GM12865 (cell line): Measurements from ENCODE around the gene HSPE1.

Experiments
- DNase-seq: peaks from one replicate; pipeline ENCODE4 v3.0.0; 2010; ENCODE audit warnings: low read depth
- H3K4me3 ChIP-seq: 2 replicates; pipeline ENCODE4 v1.5.1; 2011; ENCODE audit warnings: mild to moderate bottlenecking, low read depth, low read length, control low read depth
- CTCF ChIP-seq: IDR thresholded peaks from 2 replicates; pipeline ENCODE4 v1.5.1; 2011; ENCODE audit warnings: low read length, control low read depth, low read depth, inconsistent platforms; ENCODE audit not compliant: insufficient read depth; ENCODE audit errors: missing control alignments

HSPE1 gene

GRCh38 chr2:197513915-197514314 is 13.7 kb downstream of the HSPE1 start:
- TF ChIP-seq CTCF: no peak
- H3K4me3 ChIP-seq: no peak overlapping the region

GRCh38 chr2:197514754-197515153 is 14.6 kb downstream of the HSPE1 start:
- H3K4me3 ChIP-seq: peak overlapping the region; percentile 90
- peak; percentile 29 for DNase-seq
- TF ChIP-seq CTCF: no peak

More at GRCh38 chr2:197513915-197514314, 13.7 kb downstream of the HSPE1 start:
- DNase-seq: no peak

- TF ChIP-seq CTCF: no peak
- peak overlapping the region; percentile 90 for H3K4me3 ChIP-seq
- DNase-seq: peak; percentile 60
These were observed 15.1 kb downstream of the HSPE1 start for GRCh38 chr2:197515315-197515738.

- H3K4me3 ChIP-seq: peak within 1 kb of the TSS; percentile 90
- DNase-seq: peak; percentile 98
- no peak for TF ChIP-seq CTCF
These were observed 15.7 kb downstream of the HSPE1 start, which contains the start of gene MOB4 for GRCh38 chr2:197515739-197516392. TSS of gene MOB4 (plus strand) at chr2:197516066. CDS start at chr2:197516087, 21 bp downstream.

- peak overlapping the region; percentile 90 for H3K4me3 ChIP-seq
- peak; percentile 50 for DNase-seq
- no peak for TF ChIP-seq CTCF
These were observed 16.2 kb downstream of the HSPE1 start for GRCh38 chr2:197516393-197516761.

GRCh38 chr2:197517150-197517549 is 17.0 kb downstream of the HSPE1 start:
- DNase-seq: no peak
- no peak for TF ChIP-seq CTCF
- H3K4me3 ChIP-seq: peak overlapping the region; percentile 90

GRCh38 chr2:197538412-197538811 is 38.2 kb downstream of the HSPE1 start:
- TF ChIP-seq CTCF: no peak
- DNase-seq: no peak
- H3K4me3 ChIP-seq: no peak overlapping the region
